ENCODE data around the gene CFAP70.

Gene CFAP70

DNA sequence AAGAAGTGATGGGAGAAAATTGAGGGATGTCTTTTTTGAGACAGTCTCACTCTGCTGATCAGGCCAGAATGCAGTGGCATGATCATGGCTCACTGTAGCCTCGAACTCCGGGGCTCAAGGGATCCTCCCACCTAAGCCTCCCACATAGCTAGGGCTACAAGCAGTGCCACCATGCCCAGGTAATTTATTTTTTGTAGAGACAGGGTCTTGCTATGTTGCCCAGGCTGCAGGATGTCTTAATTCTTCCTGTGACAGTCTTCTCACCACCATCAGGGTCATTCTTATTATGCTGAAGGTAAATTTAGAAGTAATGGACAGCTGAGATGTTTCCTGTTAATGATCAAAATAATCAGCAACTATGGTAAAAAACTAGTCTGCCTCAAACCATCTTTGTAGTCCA lies 118.8 kb downstream of the CFAP70 start:
- TF ChIP-seq, protein P1, sequence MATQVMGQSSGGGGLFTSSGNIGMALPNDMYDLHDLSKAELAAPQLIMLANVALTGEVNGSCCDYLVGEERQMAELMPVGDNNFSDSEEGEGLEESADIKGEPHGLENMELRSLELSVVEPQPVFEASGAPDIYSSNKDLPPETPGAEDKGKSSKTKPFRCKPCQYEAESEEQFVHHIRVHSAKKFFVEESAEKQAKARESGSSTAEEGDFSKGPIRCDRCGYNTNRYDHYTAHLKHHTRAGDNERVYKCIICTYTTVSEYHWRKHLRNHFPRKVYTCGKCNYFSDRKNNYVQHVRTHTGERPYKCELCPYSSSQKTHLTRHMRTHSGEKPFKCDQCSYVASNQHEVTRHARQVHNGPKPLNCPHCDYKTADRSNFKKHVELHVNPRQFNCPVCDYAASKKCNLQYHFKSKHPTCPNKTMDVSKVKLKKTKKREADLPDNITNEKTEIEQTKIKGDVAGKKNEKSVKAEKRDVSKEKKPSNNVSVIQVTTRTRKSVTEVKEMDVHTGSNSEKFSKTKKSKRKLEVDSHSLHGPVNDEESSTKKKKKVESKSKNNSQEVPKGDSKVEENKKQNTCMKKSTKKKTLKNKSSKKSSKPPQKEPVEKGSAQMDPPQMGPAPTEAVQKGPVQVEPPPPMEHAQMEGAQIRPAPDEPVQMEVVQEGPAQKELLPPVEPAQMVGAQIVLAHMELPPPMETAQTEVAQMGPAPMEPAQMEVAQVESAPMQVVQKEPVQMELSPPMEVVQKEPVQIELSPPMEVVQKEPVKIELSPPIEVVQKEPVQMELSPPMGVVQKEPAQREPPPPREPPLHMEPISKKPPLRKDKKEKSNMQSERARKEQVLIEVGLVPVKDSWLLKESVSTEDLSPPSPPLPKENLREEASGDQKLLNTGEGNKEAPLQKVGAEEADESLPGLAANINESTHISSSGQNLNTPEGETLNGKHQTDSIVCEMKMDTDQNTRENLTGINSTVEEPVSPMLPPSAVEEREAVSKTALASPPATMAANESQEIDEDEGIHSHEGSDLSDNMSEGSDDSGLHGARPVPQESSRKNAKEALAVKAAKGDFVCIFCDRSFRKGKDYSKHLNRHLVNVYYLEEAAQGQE (IDR thresholded peaks at IDR 0.05; ENCODE audit: insufficient replicate concordance, low read depth), result no peak
- TF ChIP-seq GABPA (IDR thresholded peaks at IDR 0.05; ENCODE audit: low read depth) (no peak), POLR2AphosphoS5 (IDR thresholded peaks at IDR 0.05; ENCODE audit: low read depth) (no peak)
- no peak for DNase-seq (ENCODE audit: low read depth in 1 of 2, low spot score in 1 of 2)
- Histone ChIP-seq H3K4me3 (replicated peaks; ENCODE audit: insufficient read depth, low read length) (no peak overlapping the region), H3K27ac (replicated peaks) (no peak overlapping the region), H3K27me3 (ENCODE audit: insufficient read depth, poor library complexity, severe bottlenecking) (no peaks in the 10 kb centered on the region)

DNA sequence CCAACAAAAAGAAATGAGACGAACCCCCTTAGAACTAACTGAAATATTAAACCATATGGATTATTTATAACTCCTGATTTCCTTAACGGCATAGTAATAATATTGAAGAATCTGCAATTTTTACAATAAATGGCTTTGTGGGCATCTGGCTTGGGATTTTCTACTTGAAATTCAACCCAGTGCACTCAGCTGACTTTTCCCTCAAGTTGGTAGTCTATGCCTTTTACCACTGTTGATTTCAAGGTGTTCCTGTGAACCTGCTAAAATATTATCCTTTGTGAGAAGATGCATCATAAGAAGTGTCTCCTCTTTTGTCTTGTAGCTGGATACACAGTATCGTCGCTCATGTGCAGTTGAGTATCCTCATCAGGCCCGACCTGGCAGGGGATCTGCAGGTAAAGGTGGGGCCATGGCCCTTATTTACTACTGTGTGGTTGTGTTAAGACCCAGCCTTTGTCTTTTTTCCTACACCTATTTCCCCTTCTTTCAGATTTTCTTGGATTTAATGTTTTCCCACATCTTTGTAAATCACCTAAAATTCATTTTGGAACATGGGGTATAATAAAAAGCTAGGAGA lies 119.6 kb downstream of the CFAP70 start:
- H3K27ac ChIP-seq (replicated peaks), result no peak overlapping the region
- no peak for DNase-seq (ENCODE audit: low read depth in 1 of 2, low spot score in 1 of 2)
- no peaks in the 10 kb centered on the region for H3K27me3 ChIP-seq (ENCODE audit: insufficient read depth, poor library complexity, severe bottlenecking)
- no peak overlapping the region for H3K4me3 ChIP-seq (replicated peaks; ENCODE audit: insufficient read depth, low read length)
- TF ChIP-seq, protein P2, sequence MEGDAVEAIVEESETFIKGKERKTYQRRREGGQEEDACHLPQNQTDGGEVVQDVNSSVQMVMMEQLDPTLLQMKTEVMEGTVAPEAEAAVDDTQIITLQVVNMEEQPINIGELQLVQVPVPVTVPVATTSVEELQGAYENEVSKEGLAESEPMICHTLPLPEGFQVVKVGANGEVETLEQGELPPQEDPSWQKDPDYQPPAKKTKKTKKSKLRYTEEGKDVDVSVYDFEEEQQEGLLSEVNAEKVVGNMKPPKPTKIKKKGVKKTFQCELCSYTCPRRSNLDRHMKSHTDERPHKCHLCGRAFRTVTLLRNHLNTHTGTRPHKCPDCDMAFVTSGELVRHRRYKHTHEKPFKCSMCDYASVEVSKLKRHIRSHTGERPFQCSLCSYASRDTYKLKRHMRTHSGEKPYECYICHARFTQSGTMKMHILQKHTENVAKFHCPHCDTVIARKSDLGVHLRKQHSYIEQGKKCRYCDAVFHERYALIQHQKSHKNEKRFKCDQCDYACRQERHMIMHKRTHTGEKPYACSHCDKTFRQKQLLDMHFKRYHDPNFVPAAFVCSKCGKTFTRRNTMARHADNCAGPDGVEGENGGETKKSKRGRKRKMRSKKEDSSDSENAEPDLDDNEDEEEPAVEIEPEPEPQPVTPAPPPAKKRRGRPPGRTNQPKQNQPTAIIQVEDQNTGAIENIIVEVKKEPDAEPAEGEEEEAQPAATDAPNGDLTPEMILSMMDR (IDR thresholded peaks at IDR 0.05; ENCODE audit: insufficient read depth, low read length), result no peak
- TF ChIP-seq GABPA (IDR thresholded peaks at IDR 0.05; ENCODE audit: low read depth), result no peak

DNA sequence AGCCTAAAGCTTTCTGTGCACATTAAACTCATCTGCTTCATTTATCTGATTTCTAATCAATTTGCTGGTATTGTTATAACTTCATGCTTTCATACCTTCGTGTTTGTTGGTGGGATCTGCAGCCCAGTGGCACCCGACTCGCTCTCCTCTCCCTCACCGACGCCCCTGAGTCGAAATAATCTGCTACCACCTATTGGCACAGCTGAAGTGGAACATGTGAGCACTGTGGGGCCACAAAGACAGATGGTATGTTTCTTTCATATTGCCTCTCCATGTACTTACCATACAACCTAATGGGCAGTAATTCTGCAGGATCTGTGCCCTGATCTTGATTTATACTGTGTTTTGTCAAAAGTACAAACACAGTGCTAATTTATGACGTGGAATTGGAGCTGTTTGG lies 124.0 kb downstream of the CFAP70 start:
- Histone ChIP-seq H3K27ac (replicated peaks) (no peak overlapping the region), H3K27me3 (ENCODE audit: insufficient read depth, poor library complexity, severe bottlenecking) (no peaks in the 10 kb centered on the region), H3K4me3 (replicated peaks; ENCODE audit: insufficient read depth, low read length) (no peak overlapping the region)
- no peak for DNase-seq (ENCODE audit: low read depth in 1 of 2, low spot score in 1 of 2)
- TF ChIP-seq, protein P2 (IDR thresholded peaks at IDR 0.05; ENCODE audit: insufficient read depth, low read length), result no peak
- TF ChIP-seq SPI1 (IDR thresholded peaks at IDR 0.05; ENCODE audit: borderline replicate concordance, low read depth), result no peak

DNA sequence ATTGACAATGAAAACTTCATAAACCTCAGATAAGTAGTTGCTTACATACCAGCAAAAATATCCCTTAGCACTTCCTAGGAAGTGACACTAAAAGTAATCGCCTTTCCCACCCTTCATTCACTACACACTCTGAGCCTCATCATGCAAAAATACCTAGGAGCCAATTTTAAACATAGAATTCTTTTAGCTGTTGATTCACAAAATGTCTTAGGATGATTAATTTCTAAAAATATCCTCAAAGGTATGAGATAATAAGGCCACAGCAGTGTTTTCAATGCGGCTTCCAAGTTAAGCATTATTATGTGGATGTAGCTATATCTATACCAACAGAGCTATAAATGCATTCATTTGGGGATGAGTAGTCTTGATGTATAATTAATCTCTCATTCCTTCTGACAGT lies 124.8 kb downstream of the CFAP70 start:
- H3K4me3 ChIP-seq (replicated peaks; ENCODE audit: insufficient read depth, low read length), result no peak overlapping the region
- no peaks in the 10 kb centered on the region for H3K27me3 ChIP-seq (ENCODE audit: insufficient read depth, poor library complexity, severe bottlenecking)
- DNase-seq (ENCODE audit: low read depth in 1 of 2, low spot score in 1 of 2), result no peak
- H3K27ac ChIP-seq (replicated peaks), result no peak overlapping the region
- TF ChIP-seq, protein P1 (IDR thresholded peaks at IDR 0.05; ENCODE audit: insufficient replicate concordance, low read depth), result no peak
- TF ChIP-seq, protein P2 (IDR thresholded peaks at IDR 0.05; ENCODE audit: insufficient read depth, low read length), result no peak
- no peak for TF ChIP-seq SPI1 (IDR thresholded peaks at IDR 0.05; ENCODE audit: borderline replicate concordance, low read depth)
